ENCODE measurements around the gene KIF13A.
"Not testable (repeated sequence)": the region's sequence is repeated elsewhere in the genome, so short reads cannot be mapped to it uniquely, and the experiment has no call there.

Gene KIF13A

DNA sequence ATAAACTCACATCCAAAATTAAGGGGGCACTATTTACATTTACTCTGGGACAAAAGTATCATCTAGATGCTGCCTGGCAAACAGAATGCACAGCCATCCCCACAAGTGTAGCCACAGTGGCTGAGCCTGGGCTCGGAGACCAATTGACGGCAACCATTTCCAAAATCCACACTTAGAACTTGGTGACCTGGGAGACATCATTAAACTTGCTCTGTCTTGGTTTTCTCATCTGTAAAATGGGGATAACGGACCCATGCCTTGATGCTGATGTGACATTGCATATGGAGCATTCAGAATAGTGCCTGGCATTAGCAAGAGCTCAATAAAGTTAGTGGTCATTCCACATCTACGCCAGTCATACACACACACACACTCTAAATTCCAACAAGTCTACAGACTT is 140.7 kb downstream of the KIF13A start:
- DNase-seq (ENCODE audit: low read depth in 2 of 2): no peak

DNA sequence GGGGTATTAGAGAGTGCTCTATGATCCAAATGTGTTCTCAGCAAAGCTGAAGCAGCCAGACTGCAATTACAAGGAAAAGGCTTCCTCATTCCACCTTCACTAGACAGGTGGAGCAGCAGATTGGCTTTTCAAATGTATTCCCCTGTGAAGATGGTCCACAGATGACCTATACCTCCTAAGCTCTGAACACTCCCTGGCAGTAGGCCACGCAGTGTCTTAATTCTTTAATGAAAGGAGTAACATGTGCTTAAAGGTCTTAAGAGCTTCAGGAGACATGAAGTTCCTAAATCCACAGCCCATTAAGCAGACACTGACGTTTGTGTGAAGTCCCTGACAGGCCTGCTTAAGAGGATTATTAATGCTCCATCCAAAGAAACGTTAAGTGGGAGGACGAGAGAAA is 141.8 kb downstream of the KIF13A start:
- no peak for DNase-seq (ENCODE audit: low read depth in 2 of 2)

DNA sequence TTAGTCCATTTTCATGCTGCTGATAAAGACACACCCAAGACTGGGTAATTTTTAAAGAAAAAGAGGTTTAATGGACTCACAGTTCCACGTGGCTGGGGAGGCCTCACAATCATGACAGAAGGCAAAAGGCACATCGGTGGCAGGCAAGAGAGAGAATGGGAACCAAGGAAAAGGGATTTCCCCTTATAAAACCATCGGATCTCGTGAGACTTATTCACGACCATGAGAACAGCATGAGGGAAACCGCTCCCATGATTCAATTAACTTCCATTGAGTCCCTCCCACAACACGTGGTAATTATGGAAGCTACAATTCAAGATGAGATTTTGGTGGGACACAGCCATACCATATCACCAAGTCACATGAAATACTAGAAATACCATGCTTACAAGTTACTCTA is 142.5 kb downstream of the KIF13A start:
- DNase-seq (ENCODE audit: low read depth in 2 of 2): not testable (repeated sequence)

DNA sequence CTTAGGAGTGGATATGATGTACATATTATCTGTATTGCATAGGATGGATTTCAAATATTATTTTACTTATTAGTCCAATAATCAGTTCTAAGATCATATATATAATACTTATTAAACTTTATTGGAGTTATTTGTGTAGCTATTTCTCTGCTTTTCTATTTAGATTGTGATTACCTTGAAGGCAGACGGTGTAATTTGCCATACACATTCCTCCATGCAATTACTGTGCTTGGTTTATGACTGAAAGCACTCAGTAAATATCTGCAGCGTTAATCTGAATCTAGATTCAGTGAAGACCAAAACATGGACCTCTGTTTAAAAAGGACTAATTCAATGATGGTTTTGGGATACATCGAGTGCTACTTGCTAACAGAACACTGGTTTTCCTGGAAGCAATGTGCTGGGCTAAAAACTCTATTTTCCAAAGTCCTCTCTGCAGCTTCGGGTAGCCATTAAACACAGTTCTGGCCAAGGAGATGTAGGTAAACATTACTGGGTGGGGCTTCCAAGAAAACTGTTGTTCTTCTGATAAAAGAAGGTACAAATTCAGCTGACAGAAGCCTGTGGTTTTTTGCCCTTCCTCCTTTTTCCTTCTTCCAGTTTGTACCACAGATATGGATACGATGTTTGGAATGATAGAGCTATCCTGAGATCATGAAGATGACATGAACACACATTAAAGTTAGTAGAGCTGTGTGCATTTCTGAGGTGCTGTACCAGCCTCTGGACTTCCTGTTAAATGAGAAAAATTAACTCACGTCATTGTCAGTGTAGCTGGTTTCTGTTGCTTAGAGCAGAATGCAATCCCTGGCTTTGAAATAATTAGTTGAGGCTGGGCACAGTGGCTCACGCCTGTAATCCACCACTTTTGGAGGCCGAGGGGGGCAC is 144.3 kb downstream of the KIF13A start:
- DNase-seq (ENCODE audit: low read depth in 2 of 2): no peak

DNA sequence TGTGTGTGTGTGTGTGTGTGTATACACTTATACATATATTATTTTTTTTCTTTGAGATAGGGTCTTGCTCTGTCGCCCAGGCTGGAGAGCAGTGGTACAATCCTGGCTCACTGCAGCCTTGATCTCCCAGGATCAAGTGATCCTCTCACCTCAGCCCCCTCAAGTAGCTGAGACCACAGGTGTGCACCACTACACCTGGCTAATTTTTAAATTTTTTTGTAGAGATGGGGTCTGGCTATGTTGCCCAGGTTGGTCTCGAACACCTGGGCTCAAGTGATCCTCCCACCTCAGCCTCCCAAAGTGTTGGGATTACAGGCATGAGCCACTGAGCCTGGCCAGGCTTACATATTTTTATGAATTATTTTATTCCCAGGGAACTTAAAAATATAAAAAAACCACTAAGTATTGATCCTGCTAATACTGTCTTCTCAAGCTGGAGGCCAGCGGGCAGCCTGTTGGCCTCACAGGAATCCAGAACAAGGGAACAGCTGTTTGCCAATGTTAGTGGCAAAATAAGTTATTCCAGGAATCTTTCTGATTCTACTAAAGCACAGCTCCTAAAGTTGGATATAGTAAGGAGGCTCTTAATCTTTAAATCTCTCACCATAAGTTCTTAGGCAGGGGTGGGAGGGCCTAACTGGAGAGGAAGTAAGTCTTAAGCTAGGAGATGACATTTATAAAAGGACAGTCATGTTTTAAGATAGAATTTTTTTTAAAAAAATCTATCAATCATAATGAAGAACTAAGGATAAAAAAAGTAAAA is 145.2 kb downstream of the KIF13A start:
- no peak for DNase-seq (ENCODE audit: low read depth in 2 of 2)

DNA sequence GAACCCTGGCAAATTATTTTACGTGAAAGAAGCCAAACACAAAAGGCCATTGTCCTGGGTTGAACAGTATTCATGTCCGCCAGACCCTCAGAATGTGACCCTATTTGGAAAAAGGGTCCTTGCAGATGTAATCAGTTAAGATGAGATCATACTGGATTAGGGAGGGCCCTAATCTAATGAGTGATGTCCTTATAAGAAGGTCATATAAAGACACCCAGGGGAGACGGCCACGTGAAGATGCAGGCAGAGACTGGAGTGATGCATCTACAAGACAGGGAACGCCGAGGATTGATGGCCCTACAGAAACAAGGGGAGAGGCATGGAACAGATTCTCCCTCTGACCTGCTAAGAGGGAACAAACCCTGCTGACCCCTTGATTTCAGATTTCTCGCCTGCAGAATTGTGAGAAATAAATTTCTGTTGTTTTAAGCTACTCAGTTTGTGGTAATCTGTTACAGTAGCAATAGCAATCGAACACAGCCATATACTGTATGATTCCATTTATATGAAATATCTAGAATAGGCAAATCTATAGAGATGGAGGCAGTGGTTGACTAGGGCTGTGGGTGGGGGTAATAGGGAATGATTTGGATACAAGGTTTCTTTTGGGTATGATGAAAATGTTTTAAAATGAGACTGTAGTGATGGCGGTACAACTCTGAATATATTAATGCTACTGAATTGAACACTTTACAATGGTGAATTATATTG is 147.8 kb downstream of the KIF13A start:
- no peak for DNase-seq (ENCODE audit: low read depth in 2 of 2)

DNA sequence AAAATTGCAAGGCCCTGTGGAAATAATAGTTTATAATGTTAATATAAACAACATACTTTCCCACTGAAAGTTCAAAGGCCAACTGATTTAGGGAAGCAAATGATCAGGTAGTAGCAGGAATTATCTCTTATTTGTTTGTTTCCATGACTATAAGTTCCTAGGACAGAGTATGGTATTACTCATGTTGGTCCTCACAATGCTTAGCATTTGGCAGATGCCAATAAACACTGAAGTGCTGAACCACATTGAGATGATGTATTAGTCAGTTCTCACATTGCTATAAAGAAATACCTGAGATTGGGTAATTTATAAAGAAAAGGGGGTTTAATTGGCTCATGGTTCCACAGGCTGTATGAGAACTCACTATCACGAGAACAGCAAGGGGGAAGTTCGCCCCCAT is 151.1 kb downstream of the KIF13A start:
- DNase-seq (ENCODE audit: low read depth in 2 of 2): no peak

DNA sequence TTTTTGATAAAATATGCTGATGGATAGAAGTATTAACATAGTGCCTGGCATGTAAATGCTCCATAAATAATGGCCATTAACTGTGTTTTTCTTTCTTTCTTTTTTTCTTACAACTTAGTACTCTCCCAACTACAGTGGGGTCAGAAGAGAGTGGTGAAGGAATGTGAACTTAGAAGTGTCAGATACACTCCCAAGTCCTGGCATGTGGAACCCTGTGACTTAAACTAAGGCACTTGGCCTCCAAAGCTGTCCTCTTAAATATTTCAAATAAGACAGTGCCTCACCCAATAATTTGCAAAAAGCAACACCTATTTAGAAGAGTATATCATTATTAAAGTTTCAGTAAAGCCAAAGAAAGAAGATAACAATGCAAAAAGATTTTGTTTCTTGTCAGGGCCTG is 151.7 kb downstream of the KIF13A start:
- no peak for DNase-seq (ENCODE audit: low read depth in 2 of 2)

DNA sequence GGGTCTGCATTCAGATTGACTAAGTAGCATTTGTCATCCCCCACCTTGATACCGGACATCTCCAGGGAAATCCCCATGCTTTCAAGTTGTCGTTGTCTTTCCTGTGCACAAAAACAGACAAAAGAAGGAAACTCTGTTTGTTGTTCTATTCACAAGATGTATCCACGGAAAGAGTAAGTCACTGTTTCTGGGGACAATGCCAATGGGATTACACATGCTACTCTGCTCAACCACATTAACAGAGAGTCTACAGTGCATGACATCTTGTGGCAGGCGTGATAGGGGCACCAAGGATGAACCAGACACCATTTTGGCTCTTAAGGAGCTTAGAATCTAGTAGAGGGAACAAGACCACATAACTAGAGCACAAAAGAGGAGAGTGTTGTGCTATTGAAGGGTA is 156.3 kb downstream of the KIF13A start:
- no peak for DNase-seq (ENCODE audit: low read depth in 2 of 2)

DNA sequence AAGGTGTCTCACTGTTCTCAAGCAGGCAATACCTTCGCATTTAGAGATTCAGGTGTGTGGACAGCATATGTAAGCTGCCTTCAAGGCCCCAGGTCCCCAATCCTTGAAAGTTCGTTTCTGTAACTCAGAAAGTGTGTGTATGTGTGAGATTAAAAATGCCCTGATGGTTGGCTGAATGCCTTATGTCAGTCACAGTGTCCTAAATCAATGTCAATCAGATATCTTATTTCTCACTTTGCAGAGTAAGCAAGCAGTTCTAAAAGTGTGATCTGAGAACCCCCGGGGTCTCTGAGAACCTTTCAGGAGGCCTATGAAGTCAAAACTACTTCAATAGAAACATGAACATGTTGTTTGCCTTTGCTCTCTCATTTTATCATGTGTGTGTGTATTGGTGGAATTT is 157.5 kb downstream of the KIF13A start:
- no peak for DNase-seq (ENCODE audit: low read depth in 2 of 2)

DNA sequence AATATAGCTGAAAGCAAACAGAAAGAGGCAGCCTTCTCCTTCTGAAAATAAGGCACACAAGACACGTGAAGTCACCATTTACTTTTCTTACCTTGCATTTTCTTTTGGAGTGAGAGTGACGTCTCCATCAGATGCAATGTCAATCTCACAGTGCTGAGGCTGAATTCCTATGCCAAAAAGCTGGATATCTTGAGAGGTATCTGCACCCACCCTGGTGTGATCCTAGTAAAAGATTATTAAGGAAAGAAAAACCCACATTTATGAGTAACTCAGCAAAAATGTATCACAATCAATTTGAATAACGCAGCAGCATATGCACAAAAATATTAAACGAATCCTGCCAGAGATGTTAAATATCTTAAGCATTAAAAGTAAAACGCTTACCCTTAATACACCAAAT is 159.3 kb downstream of the KIF13A start:
- DNase-seq (ENCODE audit: low read depth in 2 of 2): no peak

DNA sequence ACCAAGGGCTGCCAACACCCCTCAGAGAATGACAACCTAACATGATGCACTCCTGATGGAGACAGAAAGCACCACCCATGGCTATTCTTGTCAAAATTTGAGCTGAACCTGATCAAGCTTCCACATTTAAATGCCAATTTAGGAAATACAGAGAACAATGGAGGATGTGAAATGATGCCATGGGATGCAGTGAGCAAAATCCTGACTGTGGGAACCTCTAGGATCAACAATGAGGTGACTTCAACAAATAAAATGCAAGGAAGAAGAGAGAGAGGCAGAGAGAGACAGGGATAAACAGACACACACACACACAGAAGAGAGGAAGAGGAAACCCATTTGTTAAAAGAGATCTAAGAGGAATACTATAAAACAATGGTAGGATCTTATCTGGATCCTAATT is 161.1 kb downstream of the KIF13A start:
- DNase-seq (ENCODE audit: low read depth in 2 of 2): no peak

DNA sequence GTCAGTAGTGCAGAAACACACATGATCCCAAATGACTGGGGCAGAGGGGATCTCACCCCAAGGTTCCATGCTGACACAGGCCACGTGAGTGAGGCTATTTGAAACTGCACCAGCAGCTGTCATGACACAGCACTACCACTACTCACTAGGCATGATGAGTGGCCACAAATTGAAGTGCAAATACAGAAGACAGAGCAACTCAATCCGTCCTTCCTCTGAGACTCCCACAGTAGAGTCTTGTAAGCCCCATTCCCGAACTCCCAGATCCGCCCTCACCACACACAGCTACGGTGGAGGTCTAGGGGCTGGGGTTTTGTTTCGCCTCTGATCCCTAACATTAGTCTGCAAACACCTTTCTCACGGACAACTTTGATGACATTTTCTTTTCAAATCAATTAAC is 167.4 kb downstream of the KIF13A start:
- DNase-seq (ENCODE audit: low read depth in 2 of 2): no peak

DNA sequence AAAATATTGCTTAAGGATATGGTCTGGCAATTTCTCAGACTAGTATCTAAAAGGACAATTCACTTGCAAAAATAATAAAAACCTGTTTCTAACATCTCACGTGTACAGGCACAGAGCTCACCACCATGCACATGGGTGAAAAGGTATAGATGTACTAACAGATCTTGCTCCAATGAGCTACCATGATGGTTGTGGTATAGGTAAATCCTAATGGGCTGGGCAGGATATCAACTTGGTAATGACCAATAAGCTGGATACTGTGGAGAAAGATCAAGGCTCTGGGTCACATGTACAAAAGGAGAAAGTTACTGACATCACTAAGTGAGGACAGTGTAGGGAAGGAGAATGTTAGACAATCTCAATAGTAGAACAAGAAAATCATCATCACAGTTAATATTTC is 169.7 kb downstream of the KIF13A start:
- no peak for DNase-seq (ENCODE audit: low read depth in 2 of 2)

DNA sequence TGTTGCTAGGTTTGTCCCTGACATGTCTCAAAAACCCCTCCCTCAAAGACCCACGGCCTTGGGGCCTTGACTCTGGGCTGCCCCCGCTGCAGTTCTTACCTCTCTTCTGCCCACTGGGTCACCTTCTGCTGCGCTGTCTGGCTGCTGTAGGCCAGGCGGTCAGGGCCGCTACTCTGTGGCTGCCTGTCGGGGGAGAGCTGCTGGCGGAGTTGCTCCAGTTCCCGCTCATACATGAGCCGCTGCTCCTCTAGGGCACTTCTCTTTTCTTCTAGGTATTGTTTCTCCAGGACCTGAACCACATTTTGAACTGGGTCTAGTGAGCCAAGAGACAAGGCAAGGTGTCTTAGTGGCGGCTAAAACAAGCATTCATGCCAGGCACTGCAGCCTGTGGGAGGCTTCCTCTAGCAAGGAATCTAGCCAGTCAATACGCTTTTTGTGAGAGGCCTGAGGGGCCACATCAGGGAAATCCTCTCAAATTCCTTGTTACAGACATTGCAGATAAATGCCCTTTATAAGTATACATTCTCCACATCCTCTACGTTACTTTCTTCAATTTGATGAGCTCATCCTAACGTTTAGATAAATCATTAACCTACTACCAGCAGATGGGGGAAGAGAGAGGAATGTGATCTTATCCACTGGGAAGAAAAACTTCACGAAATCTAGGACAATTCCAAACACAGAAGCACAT is 170.4 kb downstream of the KIF13A start:
- no peak for DNase-seq (ENCODE audit: low read depth in 2 of 2)

DNA sequence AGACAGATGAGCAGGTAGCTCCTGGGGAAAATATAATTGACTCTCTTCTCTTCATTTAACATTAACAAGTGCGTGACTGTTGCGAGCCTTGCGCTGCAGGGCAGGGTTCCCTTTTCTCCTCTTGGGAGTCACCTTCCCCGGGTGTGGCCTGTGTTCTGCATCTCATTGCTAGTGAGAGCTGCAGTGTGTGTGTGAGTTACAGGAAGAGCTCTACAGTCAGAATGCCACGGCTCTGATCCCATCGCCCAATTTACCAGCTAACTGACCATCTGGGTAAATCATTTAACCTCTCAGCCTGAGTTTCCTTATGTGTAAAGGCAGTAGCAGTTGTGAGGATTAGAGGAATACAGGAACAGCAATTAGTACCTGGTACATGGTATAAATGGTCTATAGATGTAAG is 173.9 kb downstream of the KIF13A start:
- DNase-seq (ENCODE audit: low read depth in 2 of 2): no peak

DNA sequence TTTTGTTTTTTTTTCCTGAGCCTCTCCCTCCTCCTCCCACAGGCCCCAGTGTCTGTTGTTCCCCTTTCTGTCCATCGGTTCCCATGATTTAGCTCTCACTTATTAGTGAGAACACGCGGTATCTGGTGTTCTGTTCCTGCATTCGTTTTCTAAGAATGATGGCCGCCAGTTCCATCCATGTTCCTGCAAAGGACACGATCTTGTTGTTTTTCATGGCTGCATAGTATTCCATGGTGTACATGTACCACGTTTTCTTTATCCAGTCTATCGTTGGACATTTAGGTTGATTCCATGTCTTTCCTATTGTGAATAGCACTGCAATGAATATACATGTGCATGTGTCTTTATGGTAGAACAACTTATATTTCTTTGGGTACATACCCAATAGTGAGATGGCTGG is 175.1 kb downstream of the KIF13A start:
- DNase-seq (ENCODE audit: low read depth in 2 of 2): no peak

DNA sequence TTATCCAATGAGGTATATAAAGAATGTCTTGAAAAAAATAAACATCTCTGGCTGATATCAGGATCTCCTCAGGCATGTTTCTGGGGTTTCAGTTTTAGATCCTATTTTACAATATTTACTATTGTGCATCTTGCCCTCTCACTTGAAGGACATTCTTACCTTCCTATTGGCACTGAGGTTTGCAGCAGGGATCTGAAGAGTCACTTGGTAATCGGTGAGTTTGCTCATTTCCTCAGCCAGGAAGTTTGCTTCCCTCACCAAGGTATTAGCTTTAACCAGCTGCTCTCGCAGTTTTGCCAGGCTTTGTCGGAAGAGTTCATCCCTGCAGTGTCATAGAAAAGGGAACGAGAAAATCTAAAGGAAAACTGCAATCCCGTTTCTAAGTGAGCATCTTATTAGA is 178.8 kb downstream of the KIF13A start:
- no peak for DNase-seq (ENCODE audit: low read depth in 2 of 2)

DNA sequence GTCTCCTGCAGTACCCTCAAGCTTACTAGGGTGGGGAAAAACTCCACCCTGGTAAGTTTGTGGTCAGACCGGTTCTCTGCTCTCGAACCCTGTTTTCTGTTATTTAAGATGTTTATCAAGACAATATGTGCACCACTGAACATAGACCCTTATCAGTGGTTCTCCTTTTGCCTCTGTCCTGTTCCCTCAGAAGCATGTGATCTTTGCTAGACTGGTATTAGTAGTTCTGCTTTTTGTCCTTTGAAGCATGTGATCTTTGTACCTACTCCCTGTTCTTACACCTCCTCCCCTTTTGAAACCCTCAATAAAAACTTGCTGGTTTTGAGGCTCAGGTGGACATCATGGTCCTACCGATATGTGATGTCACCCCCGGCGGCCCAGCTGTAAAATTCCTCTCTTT is 180.0 kb downstream of the KIF13A start:
- DNase-seq (ENCODE audit: low read depth in 2 of 2): not testable (repeated sequence)

DNA sequence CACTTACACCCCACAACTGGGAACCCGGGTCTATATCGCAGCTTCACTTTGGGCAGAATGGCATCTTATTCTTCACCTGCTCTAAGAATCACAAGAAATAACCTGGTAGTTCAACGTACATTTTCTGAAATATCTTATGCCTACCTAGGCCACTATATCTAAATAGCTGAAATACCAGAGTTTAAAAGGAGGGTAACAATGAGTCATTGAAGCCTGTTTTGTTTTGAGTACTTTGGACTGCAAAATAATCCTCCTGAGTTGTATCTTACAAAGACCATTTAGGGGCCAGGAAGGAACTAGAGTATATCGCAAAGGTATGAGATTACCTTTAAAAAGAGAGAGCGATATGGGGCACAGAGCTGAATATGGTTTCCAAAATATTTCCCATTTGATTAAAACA is 184.0 kb downstream of the KIF13A start:
- DNase-seq (ENCODE audit: low read depth in 2 of 2): no peak

DNA sequence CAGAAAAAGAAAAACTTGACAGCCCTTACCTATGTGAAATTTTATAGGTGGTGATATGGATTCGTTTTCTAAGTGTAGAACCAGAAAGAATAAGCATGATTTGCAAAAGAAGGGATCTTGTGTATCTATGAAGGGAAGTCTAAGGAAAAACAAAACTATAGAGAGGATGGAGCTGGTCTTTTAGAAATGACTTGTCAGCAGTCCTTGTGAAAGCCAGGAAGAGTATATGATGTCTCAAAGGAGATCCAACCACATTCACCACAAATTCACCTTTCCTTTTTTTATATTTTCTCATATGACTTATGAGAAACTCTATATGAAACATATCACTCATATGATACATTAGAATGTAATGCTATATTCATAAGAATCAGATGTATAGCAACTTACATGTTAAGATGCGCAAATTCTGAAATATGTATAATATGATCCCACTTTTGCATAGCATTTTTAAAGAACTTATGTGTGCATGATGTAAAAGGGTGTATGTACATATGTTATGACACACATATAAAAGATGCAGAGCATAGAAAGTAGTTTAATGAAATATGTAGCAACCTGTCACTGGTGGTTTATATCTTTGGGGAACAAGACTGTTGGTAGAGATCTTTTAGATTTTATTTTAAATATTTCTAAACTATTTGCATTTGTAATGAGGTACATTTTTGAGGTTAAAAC is 188.8 kb downstream of the KIF13A start:
- DNase-seq (ENCODE audit: low read depth in 2 of 2): no peak
